GM23338 (cell line): ENCODE measurements around the gene SLC13A5. TPM values are rescaled to one million over a fixed set of nuclear protein-coding genes. Genes with fewer than 3 reads are reported as not detected.

Source experiments
- ATAC-seq: fragments of 200-7000 bp; cut with Tn5 transposase; 3 replicates; pipeline ENCODE4 v1.9.1; 2020
- DNase-seq: peaks from one replicate; pipeline ENCODE4 v3.0.0-alpha.2; 2015; ENCODE audit warnings: low spot score
- H2AFZ ChIP-seq: fragments of 200-600 bp; sonication (generic); 2 replicates; pipeline ENCODE4 v1.8.0; 2016; ENCODE audit warnings: antibody characterized with exemption, mild to moderate bottlenecking, moderate library complexity
- H3F3A ChIP-seq: fragments of 200-600 bp; sonication (generic); replicated peaks from 2 replicates; pipeline ENCODE4 v1.8.0; 2017; ENCODE audit warnings: antibody characterized with exemption, mixed run types, low read depth
- H3K27ac ChIP-seq: fragments of 200-600 bp; sonication (generic); 2 replicates; pipeline ENCODE4 v1.6.1; 2016; ENCODE audit warnings: low read depth
- H3K27me3 ChIP-seq: fragments of 200-600 bp; sonication (generic); 2 replicates; pipeline ENCODE4 v1.8.0; 2016; ENCODE audit warnings: mild to moderate bottlenecking, mixed run types, moderate library complexity; ENCODE audit not compliant: insufficient read depth
- H3K36me3 ChIP-seq: fragments of 200-600 bp; sonication (generic); 2 replicates; pipeline ENCODE4 v1.8.0; 2016; ENCODE audit warnings: mild to moderate bottlenecking; ENCODE audit not compliant: insufficient read depth
- H3K4me1 ChIP-seq: fragments of 200-600 bp; sonication (generic); 2 replicates; pipeline ENCODE4 v1.8.0; 2016; ENCODE audit warnings: mild to moderate bottlenecking, moderate library complexity; ENCODE audit not compliant: insufficient read depth
- H3K4me2 ChIP-seq: fragments of 200-600 bp; sonication (generic); 2 replicates; pipeline ENCODE4 v1.7.1; 2017; ENCODE audit warnings: mixed run types
- H3K4me3 ChIP-seq: fragments of 200-600 bp; sonication (generic); 2 replicates; pipeline ENCODE4 v1.6.1; 2016; ENCODE audit warnings: mixed run types
- H3K79me2 ChIP-seq: fragments of 200-600 bp; sonication (generic); replicated peaks from 2 replicates; pipeline ENCODE4 v1.8.0; 2017; ENCODE audit warnings: mild to moderate bottlenecking; ENCODE audit not compliant: insufficient read depth
- H3K9me2 ChIP-seq: fragments of 200-600 bp; sonication (generic); 2 replicates; pipeline ENCODE4 v1.8.0; 2017; ENCODE audit not compliant: insufficient read depth
- H4K20me1 ChIP-seq: fragments of 200-600 bp; sonication (generic); replicated peaks from 2 replicates; pipeline ENCODE4 v1.8.0; 2017; ENCODE audit warnings: mild to moderate bottlenecking; ENCODE audit not compliant: insufficient read depth
- H3K27ac Mint-ChIP-seq: 2 replicates; pipeline ENCODE4 v1.8.0; 2020; ENCODE audit warnings: inconsistent platforms, mild to moderate bottlenecking, moderate library complexity, mixed read lengths
- H3K27me3 Mint-ChIP-seq: 3 replicates; pipeline ENCODE4 v1.8.0; 2022; ENCODE audit warnings: low read depth, mild to moderate bottlenecking, moderate library complexity, mixed read lengths, inconsistent platforms; ENCODE audit not compliant: insufficient read depth, poor library complexity
- H3K36me3 Mint-ChIP-seq: 3 replicates; pipeline ENCODE4 v1.8.0; 2021; ENCODE audit warnings: low read depth, mild to moderate bottlenecking, inconsistent platforms, moderate library complexity, mixed read lengths
- H3K4me1 Mint-ChIP-seq: 3 replicates; pipeline ENCODE4 v1.8.0; 2020; ENCODE audit warnings: mild to moderate bottlenecking, inconsistent platforms, mixed read lengths
- H3K4me3 Mint-ChIP-seq: 3 replicates; pipeline ENCODE4 v1.8.0; 2021; ENCODE audit warnings: moderate library complexity, mild to moderate bottlenecking, inconsistent platforms, mixed read lengths
- H3K9me3 Mint-ChIP-seq: 3 replicates; pipeline ENCODE4 v1.8.0; 2020; ENCODE audit warnings: moderate library complexity, mild to moderate bottlenecking, inconsistent platforms, mixed read lengths
- CREB1 ChIP-seq: fragments of 250-450 bp; sonication (Bioruptor Pico); IDR thresholded peaks from 2 replicates; pipeline ENCODE4 v1.5.0; 2020; ENCODE audit warnings: low read depth, mild to moderate bottlenecking, moderate library complexity
- CTCF ChIP-seq, 2 experiments: fragments of 200-600 bp in 1 of 2; sonication (generic) in 1 of 2; conservative IDR thresholded peaks; 2 replicates each; pipeline versions ENCODE4 v1.5.1 to v1.6.1; 2016 to 2017; ENCODE audit warnings: antibody characterized with exemption in 2 of 2, low read depth in 2 of 2, mild to moderate bottlenecking in 2 of 2, moderate library complexity in 1 of 2
- ETS1 ChIP-seq: IDR thresholded peaks from 2 replicates; pipeline ENCODE4 v1.6.1; 2016; ENCODE audit warnings: antibody characterized with exemption
- JUNB ChIP-seq: IDR thresholded peaks from one replicate; pipeline ENCODE4 v1.6.1; 2016; ENCODE audit warnings: antibody characterized with exemption; ENCODE audit not compliant: unreplicated experiment
- REST ChIP-seq: IDR thresholded peaks from one replicate; pipeline ENCODE4 v1.6.1; 2018; ENCODE audit warnings: antibody characterized with exemption; ENCODE audit not compliant: unreplicated experiment
- STAT1 ChIP-seq: IDR thresholded peaks from one replicate; pipeline ENCODE4 v1.6.1; 2016; ENCODE audit warnings: antibody characterized with exemption; ENCODE audit not compliant: unreplicated experiment
- ZNF114 ChIP-seq: fragments of 250-450 bp; sonication (Bioruptor Pico); IDR thresholded peaks from 2 replicates; pipeline ENCODE4 v1.5.0; 2020; ENCODE audit warnings: mild to moderate bottlenecking, moderate library complexity
- ZNF331 ChIP-seq: fragments of 250-450 bp; sonication (Bioruptor Pico); IDR thresholded peaks from 2 replicates; pipeline ENCODE4 v1.5.0; 2020; ENCODE audit warnings: low read depth, mild to moderate bottlenecking, moderate library complexity
- ZNF462 ChIP-seq: fragments of 250-450 bp; sonication (Bioruptor Pico); IDR thresholded peaks from 2 replicates; pipeline ENCODE4 v1.5.0; 2020; ENCODE audit warnings: mild to moderate bottlenecking, moderate library complexity
- polyA plus RNA-seq: library from polyadenylated mRNA; unstranded; fragments of >200 nt; fragmentation: Nextera tagmentation; extraction: Ambion mirVana; gene quantifications from 2 replicates; pipeline ENCODE4 v1.2.1, GENCODE V29; 2016
- total RNA-seq: library from RNA; depleted of rRNA; stranded (reverse); fragments of >200 nt; shearing (Covaris generic); gene quantifications from 2 replicates; pipeline ENCODE4 v1.2.3, GENCODE V29; 2014

The SLC13A5 gene
- total and polyA plus RNA-seq, 2 experiments from 2014 or later, result 1.2 to 2.3 TPM

- TF ChIP-seq ZNF462, result no peak
- TF ChIP-seq CTCF (conservative IDR thresholded peaks at IDR 0.05; ENCODE audit: low read depth in 2 of 2), result no peak
- no peak for TF ChIP-seq ZNF114 (CRISPR knock-in tag)
- TF ChIP-seq ETS1, result no peak
- no peak for TF ChIP-seq JUNB
Measured at GRCh38 chr17:6683081-6683684, 30.0 kb downstream of the SLC13A5 start (continued).

GRCh38 chr17:6682339-6682738, 30.8 kb downstream of the SLC13A5 start:
- DNase-seq, result no peak
- no peaks in the 10 kb centered on the region for H3K36me3 Mint-ChIP-seq
- H3K4me1 ChIP-seq, result no peaks in the 10 kb centered on the region
- peaks cover 2% of the 10 kb centered on the region for H3K27me3 Mint-ChIP-seq
- H3K36me3 ChIP-seq, result no peaks in the 10 kb centered on the region
- no peak for ATAC-seq
- H4K20me1 ChIP-seq, result no peaks in the 10 kb centered on the region
- no peak overlapping the region for H2AFZ ChIP-seq
- H3K27ac ChIP-seq, result no peak overlapping the region
- H3K79me2 ChIP-seq, result no peaks in the 10 kb centered on the region
- H3K9me2 ChIP-seq, result no peaks in the 10 kb centered on the region
- peaks cover 3% of the 10 kb centered on the region; the same call in 1 of the 3 replicates for H3K4me1 Mint-ChIP-seq
- H3K27me3 ChIP-seq, result no peaks in the 10 kb centered on the region
- H3K27ac Mint-ChIP-seq, result no peak overlapping the region
- H3K4me3 Mint-ChIP-seq, result no peak overlapping the region
- H3K9me3 Mint-ChIP-seq, result no peaks in the 10 kb centered on the region; the same call in 2 of the 3 replicates
- H3K4me3 ChIP-seq, result no peak overlapping the region
- no peaks in the 10 kb centered on the region for H3F3A ChIP-seq
- no peak overlapping the region for H3K4me2 ChIP-seq
- TF ChIP-seq JUNB (no peak), CREB1 (CRISPR knock-in tag) (no peak), STAT1 (no peak), REST (no peak), ZNF114 (CRISPR knock-in tag) (no peak), ZNF331 (no peak), CTCF (conservative IDR thresholded peaks at IDR 0.05; ENCODE audit: low read depth in 2 of 2) (no peak)
